Erythroblast (primary cell): Measurements from ENCODE around the gene MAD1L1.

ENCODE experiments used
- DNase-seq, 2 experiments: peaks; one replicate each; lab custom pipeline; 2025; lab: John Stamatoyannopoulos, UW
- GATA1 ChIP-seq: IDR thresholded peaks from 2 replicates; pipeline ENCODE4 v1.6.1; 2011; ENCODE audit warnings: low read depth, mild to moderate bottlenecking, control low read depth, low read length, moderate library complexity
- POLR2A ChIP-seq: IDR thresholded peaks from 2 replicates; pipeline ENCODE4 v1.6.1; 2011; ENCODE audit warnings: mild to moderate bottlenecking, low read length

The MAD1L1 gene

DNA sequence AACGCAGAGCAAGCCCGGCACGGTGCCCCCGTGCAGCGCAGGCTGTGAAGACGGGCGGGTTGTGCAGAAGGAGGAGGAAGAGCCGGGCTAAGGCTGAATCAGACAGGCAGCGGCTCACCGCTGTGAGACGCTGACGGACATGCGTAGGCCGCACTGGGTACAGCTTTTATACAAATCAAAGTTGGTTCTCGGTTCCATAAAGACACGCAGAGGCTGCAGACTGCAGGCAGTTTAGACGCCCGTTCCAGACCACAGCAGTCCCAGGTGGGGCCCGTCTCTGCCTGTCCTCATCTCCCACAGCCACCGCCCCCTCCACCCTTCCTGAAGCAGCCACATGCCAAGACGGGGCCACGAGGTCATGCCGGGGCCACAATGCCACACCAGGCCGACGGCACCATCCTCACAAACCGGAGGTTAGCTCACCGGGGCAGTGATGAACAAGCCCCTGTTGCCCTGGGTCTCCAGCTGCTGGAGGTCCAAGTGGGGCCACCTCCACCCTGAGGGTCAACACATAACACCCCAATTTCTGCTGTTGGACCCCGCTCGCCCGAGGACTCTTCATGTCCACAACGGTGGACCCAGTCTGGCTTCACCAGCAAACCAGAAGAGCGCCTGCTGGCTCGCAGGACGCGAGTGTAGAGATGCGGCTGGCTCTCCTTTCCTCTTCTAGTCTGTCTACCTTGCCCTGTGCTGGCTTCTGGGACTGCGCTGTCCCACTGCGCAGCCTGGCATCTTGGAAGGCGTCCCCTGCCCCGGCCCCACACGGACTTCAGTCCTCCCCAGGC is 335.5 kb downstream of the MAD1L1 start:
- no peak for DNase-seq
- TF ChIP-seq POLR2A (no peak), GATA1 (no peak)

DNA sequence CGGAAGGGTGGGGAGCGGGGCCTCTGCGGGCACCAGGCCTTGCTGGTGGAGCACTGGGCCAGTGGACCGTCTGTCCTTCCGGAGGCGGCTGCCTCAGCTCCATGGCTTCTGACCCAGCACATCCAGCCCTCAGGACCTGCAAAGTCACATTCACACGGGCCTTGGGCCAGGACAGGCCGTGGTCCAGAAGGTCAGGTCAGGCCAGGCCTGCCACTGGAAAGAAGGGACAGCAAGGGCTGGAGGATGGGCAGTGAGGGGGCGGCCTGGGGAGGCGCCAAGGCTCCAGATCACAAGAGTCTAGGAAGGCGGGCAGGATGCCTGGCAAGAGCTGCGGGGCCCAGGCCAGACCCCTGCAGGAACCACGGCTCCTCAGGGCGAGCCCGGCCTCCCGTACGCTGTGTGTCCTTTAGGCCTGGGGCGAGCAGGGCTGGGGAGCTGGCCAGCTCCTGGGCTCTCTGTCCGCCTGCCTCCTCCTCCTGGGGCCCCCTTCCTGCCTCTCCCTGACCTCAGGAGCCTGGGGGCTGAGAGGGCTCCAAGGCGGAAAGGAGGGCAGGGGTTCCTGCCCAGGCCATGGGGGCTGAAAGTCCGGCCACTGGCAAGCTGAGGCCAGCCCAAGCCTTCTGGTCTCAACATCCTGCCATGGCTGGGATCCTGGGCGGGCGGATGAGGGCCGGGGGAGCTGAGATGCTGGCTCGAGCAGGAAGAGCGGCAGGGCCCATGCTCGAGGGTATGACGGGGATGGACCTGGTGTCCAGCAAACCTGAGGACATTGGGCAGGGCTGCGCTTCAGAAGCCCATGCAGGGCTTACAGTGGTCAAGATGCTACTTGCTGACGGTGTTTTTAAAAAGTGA is 336.9 kb downstream of the MAD1L1 start:
- no peak for TF ChIP-seq GATA1
- no peak for TF ChIP-seq POLR2A
- no peak for DNase-seq

DNA sequence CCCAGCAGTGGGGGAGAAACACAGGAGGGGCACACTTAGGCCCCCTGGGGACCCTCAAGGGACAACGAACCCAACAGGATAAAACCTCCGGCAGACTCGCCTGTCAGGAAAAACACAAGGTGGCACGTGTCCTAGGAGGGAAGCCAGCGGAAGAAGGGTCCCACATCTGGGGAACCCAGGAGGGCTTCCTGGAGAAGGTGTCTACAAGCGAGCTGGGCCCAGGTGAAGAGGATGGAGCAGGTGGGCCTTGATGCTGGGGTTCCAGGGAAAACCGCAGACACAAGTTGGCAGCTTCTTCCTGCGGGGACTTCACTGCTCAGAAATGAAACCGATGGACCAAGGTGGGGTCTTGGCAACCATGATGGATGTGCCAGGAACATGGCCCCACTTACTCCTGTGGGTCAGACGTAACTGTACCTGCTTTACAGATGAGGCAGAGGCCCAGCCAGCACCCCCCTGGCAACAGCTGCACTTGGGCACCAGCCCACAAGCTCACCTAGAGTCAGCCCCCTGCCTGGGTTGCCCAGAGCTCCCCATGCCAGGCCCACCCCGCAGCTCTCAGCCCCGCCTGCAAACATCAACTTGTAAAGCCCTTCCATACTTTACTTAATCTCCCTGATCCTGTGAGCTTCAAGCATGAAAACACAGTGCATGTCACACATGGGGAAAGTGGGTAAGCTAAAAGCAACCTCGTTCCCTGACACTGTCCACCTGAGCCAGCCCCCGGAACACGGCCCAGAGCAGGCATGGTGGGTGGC is 337.7 kb downstream of the MAD1L1 start:
- no peak for DNase-seq
- no peak for TF ChIP-seq POLR2A

DNA sequence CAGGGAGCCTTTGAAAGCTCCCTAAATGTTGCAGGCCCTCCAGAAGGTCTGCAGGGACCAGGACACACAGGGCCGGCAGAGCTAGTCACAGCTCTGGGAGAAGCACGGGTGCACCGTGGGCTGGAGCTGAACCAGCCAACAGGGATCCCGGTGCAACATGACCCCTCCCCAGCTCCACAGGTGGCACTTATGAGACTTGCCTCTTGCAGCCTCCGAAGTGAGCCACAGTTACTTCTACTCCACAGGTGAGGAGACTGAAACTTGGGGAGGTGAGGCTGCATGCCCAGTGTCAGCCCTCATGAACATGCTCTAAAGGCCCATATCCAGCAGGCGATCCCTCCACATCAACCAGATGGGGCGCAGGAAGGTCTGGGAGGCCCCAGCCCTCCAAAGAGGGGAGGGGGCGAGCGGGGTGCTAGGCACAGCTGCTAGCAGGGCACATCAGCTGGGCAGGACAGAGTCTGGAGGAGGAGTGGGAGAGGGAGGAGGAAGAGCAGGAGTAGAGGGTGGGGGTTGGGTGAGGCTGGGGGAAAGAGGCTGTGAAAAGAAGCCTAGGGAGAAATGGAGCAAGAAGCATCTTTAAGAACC is 338.3 kb downstream of the MAD1L1 start:
- DNase-seq: no peak
- TF ChIP-seq POLR2A (no peak), GATA1 (no peak)

DNA sequence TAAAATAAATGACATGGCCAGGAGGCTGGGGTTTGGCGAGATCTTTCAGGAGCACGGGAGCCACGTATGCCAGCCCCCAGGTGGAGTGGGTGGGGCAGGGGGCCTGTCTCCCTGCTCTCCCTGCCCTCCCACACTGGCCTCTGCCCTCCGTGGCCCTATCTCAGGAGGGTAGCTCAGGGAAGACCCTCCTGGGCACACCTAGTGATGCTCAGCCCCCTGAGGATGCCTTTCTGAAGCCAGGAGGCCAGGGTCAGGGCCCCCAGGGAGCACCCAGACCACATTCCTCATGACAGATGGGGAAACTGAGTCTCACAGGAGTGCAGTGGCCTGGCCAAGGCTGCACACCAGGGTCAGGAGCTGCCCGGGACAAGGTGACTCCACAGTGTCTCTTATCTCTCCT is 339.3 kb downstream of the MAD1L1 start:
- TF ChIP-seq GATA1 (no peak), POLR2A (no peak)

DNA sequence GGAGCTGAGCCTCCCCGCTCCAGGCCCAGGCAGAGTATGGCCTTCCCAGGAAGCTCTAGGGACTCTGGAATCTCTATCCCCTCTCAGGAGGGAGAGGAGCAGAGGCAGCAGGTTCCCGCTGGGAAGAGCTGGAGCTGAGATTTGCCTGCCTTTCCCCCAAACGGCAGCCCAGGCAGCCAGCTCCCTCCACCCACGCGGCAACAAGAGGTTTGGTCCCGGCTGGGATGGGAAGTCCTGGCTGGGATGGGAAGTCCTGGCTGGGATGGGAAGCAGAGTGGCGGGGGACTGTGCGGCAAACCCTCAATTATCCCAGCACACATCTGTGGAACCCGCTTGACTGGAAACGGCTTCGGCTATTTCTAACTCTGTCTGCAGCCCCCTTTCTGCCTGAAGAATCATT is 339.7 kb downstream of the MAD1L1 start:
- DNase-seq: no peak
- TF ChIP-seq POLR2A: no peak
- no peak for TF ChIP-seq GATA1

More for the DNA sequence above, 339.3 kb downstream of the MAD1L1 start:
- no peak for DNase-seq

DNA sequence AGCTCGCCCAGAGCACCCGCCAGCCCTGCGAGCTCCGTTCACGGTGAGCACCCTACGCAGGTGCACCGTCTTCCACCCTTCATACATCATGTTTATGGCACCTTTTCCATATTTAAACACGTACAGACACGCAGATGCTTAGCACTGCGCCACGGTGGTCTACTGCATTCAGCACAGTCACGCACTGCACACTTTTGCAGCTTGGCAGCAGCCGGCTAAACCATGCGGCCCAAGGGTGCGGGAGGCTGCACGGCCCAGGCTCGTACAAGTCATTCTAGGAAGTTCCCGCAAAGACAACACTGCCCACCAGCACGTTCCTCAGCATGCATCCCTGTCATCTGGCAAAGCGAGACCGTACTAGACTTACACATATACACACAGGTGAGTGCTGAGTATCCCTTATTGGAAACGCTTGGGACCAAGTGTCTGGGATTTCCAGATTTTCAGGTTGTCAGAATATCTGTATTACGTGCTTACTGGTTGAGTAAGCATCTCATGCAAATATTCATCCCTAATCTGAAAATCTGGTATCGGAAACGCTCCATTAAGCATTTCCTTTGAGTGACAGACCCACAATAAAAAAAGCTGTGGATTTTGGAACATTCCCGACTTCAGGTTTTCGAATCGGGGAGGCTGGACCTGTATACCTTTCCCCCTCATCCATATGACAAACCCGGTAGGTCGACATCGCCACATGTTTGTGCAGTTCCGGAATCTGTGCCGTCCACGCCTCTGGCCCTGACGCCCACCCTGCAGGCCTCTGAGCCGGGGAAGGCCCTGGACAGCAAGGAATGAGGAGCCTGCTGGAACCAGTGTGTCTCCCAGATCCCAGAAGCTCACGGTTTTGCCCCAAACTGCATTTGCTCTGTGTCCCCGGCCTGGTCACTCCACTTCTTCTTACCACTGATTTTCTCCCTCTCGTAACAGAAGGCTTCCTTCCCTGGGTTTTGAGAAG is 340.5 kb downstream of the MAD1L1 start:
- no peak for DNase-seq
- TF ChIP-seq POLR2A (no peak), GATA1 (no peak)

DNA sequence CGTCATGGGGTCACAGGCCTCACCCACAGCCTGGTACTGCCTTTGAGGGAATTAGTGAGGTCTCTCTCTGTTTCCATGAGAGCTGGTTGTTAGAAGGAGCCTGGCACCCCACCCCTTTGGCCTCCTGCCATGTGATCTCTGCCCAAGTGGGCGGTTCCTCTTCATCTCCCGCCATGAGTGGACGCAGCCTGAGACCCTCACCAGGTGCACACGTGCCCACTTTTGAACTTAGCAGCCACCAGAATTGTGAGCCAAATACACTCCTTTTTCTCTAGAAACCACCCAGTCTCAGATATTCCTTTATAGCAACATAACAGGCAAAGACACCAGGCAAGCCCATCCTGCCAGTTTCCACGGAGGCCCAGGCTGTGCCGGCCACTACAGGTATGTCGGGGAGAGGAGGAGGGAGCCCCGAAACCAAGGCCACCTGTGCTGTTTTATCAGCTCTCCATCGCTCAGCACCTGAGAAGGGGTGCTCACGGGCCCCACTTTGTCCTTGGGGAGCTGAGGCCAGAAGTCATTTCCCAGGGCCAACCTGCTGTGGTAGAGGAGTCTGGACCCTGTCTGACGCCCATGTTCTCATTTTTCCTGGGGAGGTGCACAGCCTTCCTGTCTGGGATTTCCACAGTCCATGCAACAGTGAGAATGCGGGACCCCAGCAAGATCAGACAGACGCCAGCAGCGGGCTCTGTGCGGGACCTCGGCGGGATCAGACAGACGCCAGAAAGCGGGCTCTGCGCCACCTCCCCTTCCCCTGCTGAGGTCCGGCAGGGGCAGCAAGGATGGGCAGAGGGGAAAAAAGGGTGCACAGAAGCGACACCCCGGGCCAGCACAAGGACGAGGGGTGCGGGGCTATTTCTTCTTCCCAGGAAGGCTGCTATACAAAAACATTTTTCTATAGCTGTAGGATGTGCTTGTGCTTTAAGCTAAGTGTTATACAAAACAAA is 342.2 kb downstream of the MAD1L1 start:
- TF ChIP-seq POLR2A (no peak), GATA1 (no peak)
- DNase-seq: no peak

DNA sequence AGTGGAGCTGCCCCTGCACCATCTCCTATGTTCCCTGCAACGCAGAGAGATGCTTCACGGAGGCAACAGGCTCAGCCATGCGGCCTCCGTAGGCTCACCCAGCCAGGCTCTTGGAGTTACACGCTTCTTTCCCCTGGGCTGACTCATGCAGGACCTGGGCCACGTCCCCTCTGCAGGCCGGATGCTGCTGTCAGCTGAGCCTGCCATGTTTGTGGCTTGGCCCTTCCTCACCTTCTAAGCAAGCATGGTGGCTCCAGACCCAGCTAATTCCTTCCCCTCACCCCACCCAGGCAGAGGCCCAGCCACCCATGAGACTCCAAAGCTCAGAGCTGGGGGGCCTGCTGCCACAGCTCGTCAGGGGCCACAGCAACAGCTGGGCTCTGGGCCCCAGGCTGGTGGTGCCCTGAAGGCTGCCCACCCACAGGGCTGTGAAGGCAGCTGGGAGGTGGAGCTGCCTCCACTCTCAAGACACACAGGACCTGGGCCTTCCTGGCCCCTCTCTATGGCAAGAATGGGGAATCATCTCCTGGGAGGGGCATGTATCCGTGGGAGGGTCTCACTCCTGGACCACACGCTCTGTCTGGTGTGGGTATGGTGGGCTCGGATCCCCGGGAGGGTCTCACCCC is 343.1 kb downstream of the MAD1L1 start:
- DNase-seq: no peak
- no peak for TF ChIP-seq GATA1
- TF ChIP-seq POLR2A: no peak

DNA sequence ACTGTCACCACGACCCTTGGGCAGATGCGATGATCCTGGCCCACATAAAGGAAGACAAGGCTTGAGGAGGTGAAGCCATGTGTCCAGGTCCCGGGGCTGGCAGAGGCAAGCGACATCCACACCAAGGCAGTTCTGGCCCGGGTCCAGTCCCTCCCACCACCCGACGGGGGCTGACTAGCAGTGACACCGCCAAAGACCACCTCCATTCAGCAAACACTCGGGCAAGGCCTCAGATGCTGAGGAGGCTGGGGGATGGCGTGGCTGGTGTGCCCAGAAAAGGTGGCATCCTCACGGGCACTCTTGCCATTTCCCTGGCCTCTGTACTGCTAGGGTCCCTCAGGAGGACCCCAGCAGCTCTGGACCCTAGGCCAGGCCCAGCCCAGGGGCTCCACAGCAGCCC is 343.7 kb downstream of the MAD1L1 start:
- TF ChIP-seq GATA1: no peak
- TF ChIP-seq POLR2A: no peak
- DNase-seq: no peak

DNA sequence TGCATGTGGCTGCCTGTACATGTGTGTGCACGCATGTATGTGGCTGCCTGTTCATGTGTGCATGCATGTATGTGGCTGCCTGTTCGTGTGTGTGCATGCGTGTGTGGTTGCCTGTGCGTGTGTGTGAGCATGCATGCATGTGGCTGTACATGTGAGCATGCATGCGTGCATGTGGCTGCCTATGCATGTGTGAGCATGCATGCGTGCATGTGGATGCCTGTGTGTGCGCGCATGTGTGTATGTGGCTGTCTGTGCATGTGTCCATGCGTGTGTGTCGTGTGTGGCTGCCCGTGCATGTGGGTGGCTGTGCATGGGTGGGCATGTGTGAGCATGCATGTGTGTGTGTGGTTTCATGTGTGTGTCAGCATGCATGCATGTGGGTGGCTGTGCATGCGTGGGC is 344.3 kb downstream of the MAD1L1 start:
- peak in 1 of 2 experiments; percentile 36 for DNase-seq
- TF ChIP-seq POLR2A (no peak), GATA1 (no peak)
